Measurements from ENCODE around the gene ABCB8. TPM values are rescaled to one million over a fixed set of nuclear protein-coding genes. Genes with fewer than 3 reads are reported as not detected.
A peak's percentile ranks its signal among the peaks of the same experiment; 100 is the strongest.

ABCB8 gene
- total and polyA plus RNA-seq, 8 donors: 20.5 to 52.1 (median 26.9) TPM

DNA sequence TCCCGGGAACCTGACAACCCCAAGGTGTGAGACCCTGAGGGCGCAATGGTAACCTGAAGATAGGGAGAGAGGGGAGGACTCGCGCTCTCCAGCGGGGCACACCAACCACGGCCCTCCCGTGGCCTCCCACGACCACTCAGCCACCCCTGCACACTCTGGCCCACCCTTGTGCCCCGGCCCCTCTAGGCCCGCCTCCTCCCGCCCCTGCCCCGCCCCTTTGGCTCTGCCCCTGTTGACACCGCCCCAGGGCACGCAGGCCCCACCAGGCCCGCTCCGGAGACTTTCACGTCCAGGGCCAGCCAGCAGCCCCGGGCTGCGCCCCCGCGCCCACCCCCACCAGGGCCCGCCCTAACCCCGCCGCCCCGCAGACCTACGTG lies 14.9 kb upstream of the ABCB8 start:
- intact Hi-C loops (cut with DNase I): no loop called here
- H3K4me3 ChIP-seq: peak overlapping the region in 1 of 2 donors; percentile 34
- peaks cover 10 to 97% of the 10 kb centered on the region in 2 donors for H3K27me3 ChIP-seq
- no peak overlapping the region for H3K27ac ChIP-seq
- no peak for TF ChIP-seq CTCF (IDR thresholded peaks at IDR 0.05)
- H3K4me1 ChIP-seq: peaks cover 15 to 56% of the 10 kb centered on the region in 2 donors
- no peaks in the 10 kb centered on the region for H3K36me3 ChIP-seq
- DNase-seq (peak in 1 of 4 donors; percentile 78), ATAC-seq (no peak)
- no peaks in the 10 kb centered on the region for H3K9me3 ChIP-seq

DNA sequence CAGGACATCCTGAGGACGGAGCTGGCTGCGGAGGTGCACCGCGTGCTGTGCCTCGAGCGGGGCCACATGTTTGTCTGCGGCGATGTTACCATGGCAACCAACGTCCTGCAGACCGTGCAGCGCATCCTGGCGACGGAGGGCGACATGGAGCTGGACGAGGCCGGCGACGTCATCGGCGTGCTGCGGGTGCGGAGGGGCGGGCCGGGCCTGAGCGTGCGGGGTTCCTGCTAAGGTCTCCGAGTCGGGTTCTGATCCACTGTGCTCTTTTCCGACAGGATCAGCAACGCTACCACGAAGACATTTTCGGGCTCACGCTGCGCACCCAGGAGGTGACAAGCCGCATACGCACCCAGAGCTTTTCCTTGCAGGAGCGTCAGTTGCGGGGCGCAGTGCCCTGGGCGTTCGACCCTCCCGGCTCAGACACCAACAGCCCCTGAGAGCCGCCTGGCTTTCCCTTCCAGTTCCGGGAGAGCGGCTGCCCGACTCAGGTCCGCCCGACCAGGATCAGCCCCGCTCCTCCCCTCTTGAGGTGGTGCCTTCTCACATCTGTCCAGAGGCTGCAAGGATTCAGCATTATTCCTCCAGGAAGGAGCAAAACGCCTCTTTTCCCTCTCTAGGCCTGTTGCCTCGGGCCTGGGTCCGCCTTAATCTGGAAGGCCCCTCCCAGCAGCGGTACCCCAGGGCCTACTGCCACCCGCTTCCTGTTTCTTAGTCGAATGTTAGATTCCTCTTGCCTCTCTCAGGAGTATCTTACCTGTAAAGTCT lies 14.3 kb upstream of the ABCB8 start:
- H3K4me3 ChIP-seq: peak overlapping the region in 1 of 2 donors; percentile 34
- H3K27me3 ChIP-seq: peaks cover 16 to 97% of the 10 kb centered on the region in 2 donors
- no peak overlapping the region for H3K27ac ChIP-seq
- no peaks in the 10 kb centered on the region for H3K9me3 ChIP-seq
- H3K4me1 ChIP-seq: peaks cover 17 to 56% of the 10 kb centered on the region in 2 donors
- no peak for TF ChIP-seq CTCF (IDR thresholded peaks at IDR 0.05)
- intact Hi-C loops (cut with DNase I): no loop called here
- ATAC-seq (no peak), DNase-seq (peak in 3 of 4 donors; percentile 73 to 88 (median 85))
- no peaks in the 10 kb centered on the region for H3K36me3 ChIP-seq

DNA sequence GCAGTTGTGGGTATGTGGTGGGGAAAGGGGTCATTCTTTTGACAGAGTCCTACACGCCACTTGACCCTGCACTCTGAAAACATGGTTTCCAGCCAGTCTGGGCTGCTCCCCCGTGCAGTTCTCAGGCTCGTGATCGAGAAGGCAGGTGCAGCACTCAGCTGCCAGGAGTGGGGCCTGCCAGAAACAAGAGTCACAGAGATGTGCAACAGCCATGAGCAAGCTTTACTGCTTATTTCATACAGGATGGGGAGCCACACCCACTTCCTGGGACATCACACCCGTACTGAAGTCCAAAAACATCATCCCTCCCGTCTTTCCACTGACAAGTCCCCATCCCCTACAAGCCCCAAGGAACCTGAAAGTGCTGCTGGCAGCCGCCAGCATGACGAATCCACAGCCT lies 13.3 kb upstream of the ABCB8 start:
- H3K27me3 ChIP-seq: peaks cover 22 to 97% of the 10 kb centered on the region in 2 donors
- intact Hi-C loops (cut with DNase I): no loop called here
- peaks cover 19 to 57% of the 10 kb centered on the region in 2 donors for H3K4me1 ChIP-seq
- no peak for TF ChIP-seq CTCF (IDR thresholded peaks at IDR 0.05)
- H3K36me3 ChIP-seq: no peaks in the 10 kb centered on the region
- H3K27ac ChIP-seq: no peak overlapping the region
- no peak overlapping the region for H3K4me3 ChIP-seq
- DNase-seq: no peak
- no peaks in the 10 kb centered on the region for H3K9me3 ChIP-seq
- ATAC-seq: no peak

DNA sequence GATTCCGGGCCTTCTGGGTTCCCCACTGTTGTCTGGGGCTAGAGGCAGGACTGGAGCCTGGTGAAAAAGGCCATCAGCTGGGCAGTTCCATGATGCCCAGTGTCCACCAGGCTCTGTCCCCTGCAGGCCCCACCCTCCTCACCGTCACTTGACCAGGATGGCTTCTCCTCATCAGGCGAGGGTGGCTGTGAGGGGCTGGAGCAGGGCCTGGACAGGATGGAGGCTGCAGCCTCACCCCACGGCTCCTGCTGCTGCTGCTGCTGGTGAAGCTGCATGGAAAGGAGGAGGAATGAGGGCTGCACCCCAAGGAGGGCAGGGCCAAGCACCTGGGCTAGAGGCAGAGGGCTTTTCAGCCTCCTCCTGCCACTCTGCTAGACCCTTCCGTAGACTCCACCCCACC lies 12.3 kb upstream of the ABCB8 start:
- Histone ChIP-seq H3K27ac (no peak overlapping the region), H3K36me3 (no peaks in the 10 kb centered on the region), H3K9me3 (no peaks in the 10 kb centered on the region), H3K4me1 (peaks cover 14 to 46% of the 10 kb centered on the region in 2 donors), H3K4me3 (no peak overlapping the region), H3K27me3 (peaks cover 22 to 97% of the 10 kb centered on the region in 2 donors)
- DNase-seq (peak in 1 of 4 donors; percentile 49), ATAC-seq (no peak)
- TF ChIP-seq CTCF (IDR thresholded peaks at IDR 0.05): no peak
- intact Hi-C loops (cut with DNase I): no loop called here

DNA sequence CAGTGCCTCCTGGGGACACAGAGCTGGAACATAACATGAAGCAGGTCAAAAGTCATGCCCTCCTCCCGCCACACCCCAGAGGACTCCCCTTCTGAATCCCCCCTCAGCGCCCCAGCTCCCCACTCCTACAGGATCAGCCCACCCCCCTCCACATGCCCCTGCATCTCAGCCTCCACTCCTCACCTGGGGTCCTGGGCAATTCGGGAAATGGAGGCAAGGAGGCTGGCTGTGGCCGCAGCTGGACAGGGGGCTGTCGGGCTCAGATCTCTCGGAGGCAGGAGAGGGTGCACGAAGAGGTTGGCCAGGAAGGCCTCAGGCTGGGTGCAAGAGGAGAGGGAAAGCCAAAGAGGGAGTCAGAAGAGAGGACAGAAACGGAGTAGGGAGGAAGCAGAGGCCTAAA lies 11.7 kb upstream of the ABCB8 start:
- no peaks in the 10 kb centered on the region for H3K36me3 ChIP-seq
- intact Hi-C loops (cut with DNase I): no loop called here
- no peak for TF ChIP-seq CTCF (IDR thresholded peaks at IDR 0.05)
- no peak overlapping the region for H3K4me3 ChIP-seq
- H3K27me3 ChIP-seq: peaks cover 22 to 98% of the 10 kb centered on the region in 2 donors
- peaks cover 12 to 43% of the 10 kb centered on the region in 2 donors for H3K4me1 ChIP-seq
- DNase-seq (peak in 1 of 4 donors; percentile 58), ATAC-seq (no peak)
- no peaks in the 10 kb centered on the region for H3K9me3 ChIP-seq
- H3K27ac ChIP-seq: no peak overlapping the region

Data from left lung (tissue), 10 donors.